Erythroblast (primary cell): ENCODE results near the gene TNFSF13.
A peak's percentile ranks its signal among the peaks of the same experiment; 100 is the strongest.

ENCODE experiments used
- DNase-seq, 2 experiments: peaks; one replicate each; lab custom pipeline; 2025; lab: John Stamatoyannopoulos, UW
- GATA1 ChIP-seq: IDR thresholded peaks from 2 replicates; pipeline ENCODE4 v1.6.1; 2011; ENCODE audit warnings: low read depth, mild to moderate bottlenecking, control low read depth, low read length, moderate library complexity
- POLR2A ChIP-seq: IDR thresholded peaks from 2 replicates; pipeline ENCODE4 v1.6.1; 2011; ENCODE audit warnings: mild to moderate bottlenecking, low read length

TNFSF13 gene, protein sequence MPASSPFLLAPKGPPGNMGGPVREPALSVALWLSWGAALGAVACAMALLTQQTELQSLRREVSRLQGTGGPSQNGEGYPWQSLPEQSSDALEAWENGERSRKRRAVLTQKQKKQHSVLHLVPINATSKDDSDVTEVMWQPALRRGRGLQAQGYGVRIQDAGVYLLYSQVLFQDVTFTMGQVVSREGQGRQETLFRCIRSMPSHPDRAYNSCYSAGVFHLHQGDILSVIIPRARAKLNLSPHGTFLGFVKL

DNA sequence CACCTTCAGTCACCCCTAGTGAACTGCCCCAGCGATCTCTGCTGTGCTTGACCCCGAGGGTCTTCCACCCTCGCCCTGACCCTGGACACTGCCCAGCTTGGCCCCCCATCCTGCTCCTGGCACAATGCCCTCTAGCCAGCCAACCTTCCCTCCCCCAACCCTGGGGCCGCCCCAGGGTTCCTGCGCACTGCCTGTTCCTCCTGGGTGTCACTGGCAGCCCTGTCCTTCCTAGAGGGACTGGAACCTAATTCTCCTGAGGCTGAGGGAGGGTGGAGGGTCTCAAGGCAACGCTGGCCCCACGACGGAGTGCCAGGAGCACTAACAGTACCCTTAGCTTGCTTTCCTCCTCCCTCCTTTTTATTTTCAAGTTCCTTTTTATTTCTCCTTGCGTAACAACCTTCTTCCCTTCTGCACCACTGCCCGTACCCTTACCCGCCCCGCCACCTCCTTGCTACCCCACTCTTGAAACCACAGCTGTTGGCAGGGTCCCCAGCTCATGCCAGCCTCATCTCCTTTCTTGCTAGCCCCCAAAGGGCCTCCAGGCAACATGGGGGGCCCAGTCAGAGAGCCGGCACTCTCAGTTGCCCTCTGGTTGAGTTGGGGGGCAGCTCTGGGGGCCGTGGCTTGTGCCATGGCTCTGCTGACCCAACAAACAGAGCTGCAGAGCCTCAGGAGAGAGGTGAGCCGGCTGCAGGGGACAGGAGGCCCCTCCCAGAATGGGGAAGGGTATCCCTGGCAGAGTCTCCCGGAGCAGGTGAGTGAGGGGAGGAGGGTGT lies at the start of gene TNFSF13:
TSS of gene TNFSF13 (plus strand) at position 207 of the 776 bp plus-strand sequence. CDS start at position 497, 290 bp downstream.
- no peak for DNase-seq
- TF ChIP-seq GATA1 (no peak), POLR2A (no peak)

DNA sequence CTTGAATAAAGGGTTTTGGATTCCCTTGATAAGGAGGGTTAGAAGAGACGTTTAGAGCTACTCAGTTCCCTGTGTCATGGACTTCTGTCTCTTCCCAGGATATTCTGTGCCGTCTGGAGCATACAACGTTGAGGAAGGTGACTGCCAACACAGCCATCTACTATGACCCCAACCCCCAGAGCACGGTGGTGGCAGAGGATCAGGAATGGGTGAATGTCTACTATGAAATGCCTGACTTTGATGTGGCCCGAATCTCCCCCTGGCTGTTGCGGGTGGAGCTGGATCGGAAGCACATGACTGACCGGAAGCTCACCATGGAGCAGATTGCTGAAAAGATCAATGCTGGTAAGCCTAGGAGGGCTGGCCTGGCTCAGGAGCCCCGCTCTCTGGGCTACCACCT lies 49.7 kb upstream of the TNFSF13 start:
- TF ChIP-seq POLR2A (no peak), GATA1 (no peak)
- DNase-seq: no peak

DNA sequence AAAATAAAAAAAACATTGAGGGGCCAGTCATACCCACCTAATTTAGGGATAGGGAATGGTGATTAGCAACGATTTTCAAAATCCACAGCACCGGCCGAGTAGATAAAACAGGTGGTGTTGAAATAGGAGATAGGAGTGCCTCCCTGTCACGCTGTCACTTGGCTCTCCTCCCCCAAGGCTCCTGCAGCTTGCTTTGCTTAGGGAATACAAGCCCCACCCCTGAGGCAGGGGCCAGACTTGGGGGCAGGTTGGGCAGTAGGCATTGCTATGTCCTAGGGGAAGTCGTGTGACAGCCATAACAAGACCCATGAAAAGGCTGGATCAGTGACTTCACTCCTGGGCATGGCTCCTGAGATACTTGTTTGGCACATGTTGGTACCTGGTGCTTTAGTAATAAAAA lies 48.6 kb upstream of the TNFSF13 start:
- DNase-seq: peak; percentile 66 to 71
- TF ChIP-seq GATA1: no peak

DNA sequence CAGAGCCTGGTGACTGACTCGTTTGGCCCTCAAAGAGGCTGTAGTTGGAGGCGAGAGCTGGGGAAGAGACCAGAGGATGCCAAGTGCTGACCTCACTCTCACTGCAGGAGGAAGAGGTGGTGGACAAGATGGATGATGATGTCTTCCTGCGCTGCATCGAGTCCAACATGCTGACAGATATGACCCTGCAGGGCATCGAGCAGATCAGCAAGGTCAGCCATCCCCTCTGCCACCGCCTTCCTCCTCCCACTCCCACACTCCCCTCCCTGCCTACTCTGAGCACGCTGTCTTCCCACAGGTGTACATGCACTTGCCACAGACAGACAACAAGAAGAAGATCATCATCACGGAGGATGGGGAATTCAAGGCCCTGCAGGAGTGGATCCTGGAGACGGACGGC lies 47.4 kb upstream of the TNFSF13 start:
- peak in 1 of 2 experiments; percentile 46 for DNase-seq
- TF ChIP-seq POLR2A (no peak), GATA1 (no peak)

DNA sequence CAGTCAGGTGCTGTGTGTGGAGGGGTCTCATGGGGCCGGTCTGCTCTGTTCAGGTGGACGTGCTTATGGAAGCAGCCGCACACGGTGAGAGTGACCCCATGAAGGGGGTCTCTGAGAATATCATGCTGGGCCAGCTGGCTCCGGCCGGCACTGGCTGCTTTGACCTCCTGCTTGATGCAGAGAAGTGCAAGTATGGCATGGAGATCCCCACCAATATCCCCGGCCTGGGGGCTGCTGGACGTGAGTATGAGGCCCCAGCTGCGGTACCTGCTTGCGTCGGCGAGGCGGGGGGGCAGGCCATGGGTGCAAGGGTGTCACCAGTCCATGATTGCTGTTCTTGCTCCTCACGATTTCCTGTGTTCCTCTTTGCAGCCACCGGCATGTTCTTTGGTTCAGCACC lies 46.4 kb upstream of the TNFSF13 start:
- no peak for TF ChIP-seq GATA1
- no peak for TF ChIP-seq POLR2A
- no peak for DNase-seq

DNA sequence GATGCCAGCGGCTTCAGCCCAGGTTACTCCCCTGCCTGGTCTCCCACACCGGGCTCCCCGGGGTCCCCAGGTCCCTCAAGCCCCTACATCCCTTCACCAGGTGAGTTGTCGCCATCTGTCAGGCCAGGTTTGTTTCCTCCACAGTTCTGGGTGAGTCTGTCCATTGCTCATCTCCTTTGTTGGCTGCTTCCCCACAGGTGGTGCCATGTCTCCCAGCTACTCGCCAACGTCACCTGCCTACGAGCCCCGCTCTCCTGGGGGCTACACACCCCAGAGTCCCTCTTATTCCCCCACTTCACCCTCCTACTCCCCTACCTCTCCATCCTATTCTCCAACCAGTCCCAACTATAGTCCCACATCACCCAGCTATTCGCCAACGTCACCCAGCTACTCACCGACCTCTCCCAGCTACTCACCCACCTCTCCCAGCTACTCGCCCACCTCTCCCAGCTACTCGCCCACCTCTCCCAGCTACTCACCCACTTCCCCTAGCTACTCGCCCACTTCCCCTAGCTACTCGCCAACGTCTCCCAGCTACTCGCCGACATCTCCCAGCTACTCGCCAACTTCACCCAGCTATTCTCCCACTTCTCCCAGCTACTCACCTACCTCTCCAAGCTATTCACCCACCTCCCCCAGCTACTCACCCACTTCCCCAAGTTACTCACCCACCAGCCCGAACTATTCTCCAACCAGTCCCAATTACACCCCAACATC lies 45.6 kb upstream of the TNFSF13 start:
- TF ChIP-seq POLR2A (no peak), GATA1 (no peak)
- no peak for DNase-seq

DNA sequence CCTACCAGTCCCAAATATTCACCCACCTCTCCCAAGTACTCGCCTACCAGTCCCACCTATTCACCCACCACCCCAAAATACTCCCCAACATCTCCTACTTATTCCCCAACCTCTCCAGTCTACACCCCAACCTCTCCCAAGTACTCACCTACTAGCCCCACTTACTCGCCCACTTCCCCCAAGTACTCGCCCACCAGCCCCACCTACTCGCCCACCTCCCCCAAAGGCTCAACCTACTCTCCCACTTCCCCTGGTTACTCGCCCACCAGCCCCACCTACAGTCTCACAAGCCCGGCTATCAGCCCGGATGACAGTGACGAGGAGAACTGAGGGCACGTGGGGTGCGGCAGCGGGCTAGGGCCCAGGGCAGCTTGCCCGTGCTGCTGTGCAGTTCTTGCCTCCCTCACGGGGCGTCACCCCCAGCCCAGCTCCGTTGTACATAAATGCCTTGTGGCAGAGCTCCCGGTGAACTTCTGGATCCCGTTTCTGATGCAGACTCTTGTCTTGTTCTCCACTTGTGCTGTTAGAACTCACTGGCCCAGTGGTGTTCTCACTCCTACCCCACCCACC lies 44.6 kb upstream of the TNFSF13 start:
- no peak for DNase-seq

DNA sequence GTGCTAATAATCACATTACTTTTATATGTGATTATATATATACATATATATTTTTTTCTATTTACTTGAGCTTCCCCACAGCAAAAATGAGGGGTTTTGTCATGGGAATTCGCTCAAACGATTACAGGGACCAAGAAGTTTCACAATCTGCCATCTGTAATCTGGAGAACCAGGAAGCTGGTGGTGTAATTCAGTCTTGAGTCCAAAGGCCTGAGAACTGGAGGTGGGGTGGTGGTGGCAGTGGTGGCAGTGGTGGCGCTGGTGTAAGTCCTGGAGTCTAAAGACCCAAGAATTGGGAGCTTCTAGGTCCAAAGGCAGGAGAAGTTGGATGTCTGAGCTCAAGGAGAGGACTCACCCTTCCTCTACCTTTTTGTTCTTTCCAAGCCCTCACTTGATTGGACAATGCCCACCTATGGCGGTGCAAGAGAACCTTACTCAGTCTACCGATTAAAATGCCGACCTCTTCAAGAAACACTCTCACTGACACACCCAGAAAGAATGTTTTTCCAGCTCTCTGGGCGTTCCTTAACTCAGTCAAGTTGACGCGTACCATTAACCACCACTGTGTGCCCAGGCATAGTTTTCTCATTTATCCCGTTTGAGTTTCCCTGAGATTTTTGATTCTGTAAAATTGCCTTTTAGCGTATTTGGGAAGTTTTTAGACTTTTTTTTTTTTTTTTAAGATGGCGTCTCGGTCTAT lies 42.5 kb upstream of the TNFSF13 start:
- TF ChIP-seq POLR2A (no peak), GATA1 (no peak)
- no peak for DNase-seq

More for the DNA sequence above, 44.6 kb upstream of the TNFSF13 start:
- TF ChIP-seq POLR2A (no peak), GATA1 (no peak)

DNA sequence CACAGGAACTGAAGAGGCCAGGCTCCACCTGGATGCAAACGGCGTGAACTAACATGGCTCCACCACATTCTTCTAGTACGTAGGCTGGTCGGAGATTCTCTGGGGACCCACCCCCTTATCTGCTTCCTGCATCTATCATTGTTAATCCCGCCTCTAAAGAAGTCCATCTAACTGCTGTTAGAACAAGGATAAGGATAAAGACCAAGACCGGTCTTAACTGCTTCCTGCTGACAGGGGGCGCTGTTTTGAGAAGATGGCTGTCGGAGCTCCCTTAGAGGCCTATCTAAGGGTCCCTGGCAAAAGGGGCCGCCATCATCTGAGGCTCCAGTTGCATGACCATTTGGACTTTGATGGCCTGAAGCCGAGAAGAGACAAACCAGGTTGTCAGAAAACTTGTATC lies 35.5 kb upstream of the TNFSF13 start:
- TF ChIP-seq POLR2A (no peak), GATA1 (no peak)
- DNase-seq: peak; percentile 74 to 80

DNA sequence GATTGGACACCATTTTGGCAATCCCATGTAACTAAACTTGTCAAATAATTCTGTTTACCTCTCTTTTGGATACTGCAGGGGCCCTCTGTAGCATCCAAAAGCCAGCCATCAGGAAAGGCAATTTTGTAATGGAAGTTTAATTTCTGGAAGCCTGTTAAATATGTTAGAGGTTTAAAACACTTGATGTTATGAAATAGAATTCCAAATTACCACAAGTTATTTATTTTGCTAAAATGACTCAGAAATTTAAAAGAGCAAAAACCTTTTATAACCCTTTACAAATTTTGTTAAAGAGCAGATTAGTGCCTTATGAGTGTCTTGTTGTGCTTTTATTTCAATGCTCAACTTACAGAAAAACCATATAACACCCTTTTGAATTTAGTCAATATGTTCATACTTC lies 29.7 kb upstream of the TNFSF13 start:
- no peak for DNase-seq
- no peak for TF ChIP-seq GATA1
- TF ChIP-seq POLR2A: no peak

DNA sequence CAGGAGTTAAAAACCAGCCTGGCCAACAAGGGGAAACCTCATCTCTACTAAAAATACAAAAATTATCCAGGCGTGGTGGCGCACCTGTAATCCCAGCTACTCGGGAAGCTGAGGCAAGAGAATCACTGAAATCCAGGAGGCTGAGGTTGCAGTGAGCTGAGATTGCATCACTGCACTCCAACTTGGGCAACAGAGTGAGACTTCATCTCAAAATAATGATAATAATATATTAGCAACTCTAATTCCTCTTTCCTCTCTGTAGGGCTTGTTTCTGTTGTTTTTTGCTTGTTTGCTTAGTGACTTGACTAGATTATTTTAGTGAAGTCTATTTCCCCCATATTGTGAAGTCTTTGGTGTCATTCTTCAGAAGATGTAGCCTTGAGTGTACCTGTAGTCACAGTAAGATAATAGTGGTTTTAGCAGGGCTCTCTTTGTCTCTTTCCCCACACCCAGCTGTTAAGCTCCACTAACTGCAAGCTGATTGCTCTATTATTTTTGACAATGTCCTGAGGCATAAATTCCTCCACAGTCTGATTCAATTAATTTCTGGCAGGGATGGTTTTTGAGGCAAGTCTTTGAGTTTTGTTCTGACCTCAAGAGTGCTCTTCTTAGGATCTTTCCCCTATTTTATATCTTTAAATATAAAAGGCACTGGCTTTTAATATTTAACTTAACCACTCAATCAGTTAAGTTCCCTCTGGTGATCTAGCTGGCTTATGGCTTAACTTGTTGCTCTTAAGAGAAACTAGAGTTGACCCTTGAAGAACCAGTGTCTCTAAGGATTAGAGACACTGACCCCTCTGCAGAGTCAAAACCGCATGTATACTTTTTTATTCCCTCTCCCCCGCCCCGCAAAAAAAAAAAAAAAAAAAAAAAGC lies 28.3 kb upstream of the TNFSF13 start:
- DNase-seq: no peak
- TF ChIP-seq GATA1 (no peak), POLR2A (no peak)

DNA sequence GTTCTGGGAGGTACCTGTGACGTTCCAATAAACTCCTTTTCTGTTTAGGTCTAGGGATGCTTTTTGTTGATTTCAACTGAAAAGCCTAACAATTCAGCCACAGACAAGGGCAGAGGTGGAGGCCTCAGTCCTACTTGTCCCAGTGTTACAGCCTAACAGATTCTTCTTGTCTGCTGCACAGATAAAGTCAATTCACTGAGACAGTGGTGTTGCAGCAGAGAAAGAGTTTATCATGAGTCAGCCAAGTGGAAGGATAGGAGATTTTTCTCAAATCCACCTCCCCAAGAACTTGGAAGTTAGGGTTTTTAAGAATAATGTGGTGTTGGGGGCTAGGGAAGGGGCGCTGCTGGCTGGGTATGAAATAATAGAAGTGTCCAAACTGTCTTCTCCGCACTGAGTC lies 20.5 kb upstream of the TNFSF13 start:
- TF ChIP-seq POLR2A (no peak), GATA1 (no peak)
- no peak for DNase-seq

DNA sequence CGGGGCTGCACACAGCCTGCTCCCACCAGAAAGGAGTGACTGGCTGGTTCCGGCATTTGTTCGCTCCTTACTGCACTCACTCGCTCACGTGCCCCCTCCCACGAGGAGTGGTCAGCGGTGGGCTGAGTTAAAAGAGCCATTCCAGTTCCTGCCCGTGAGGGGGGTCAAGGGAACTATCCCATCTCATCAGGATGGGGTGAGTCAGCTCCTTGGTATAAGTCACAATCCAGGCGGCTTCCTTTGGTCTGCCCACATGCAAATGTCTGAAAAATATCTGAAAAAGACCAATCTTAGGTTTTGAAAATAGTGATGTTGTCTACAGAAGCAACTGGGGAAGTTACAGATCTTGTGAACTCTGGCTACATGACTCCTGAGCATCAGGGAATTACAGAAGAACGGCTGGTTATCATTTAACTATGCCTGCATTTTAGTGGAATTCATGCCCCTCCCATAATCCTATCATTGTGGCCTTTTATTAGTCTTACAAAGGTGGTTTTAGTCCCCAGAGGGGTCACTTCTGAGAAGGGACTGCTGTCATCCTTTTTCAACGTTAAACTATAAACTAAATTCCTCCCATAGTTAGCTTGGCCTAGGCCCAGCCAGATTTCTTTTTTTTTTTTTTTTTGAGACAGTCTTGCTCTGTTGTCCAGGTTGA lies 19.5 kb upstream of the TNFSF13 start:
- DNase-seq: no peak
- TF ChIP-seq GATA1: no peak
- no peak for TF ChIP-seq POLR2A
